ENCODE measurements around the gene EPHX1.
"Not testable (repeated sequence)": the region's sequence is repeated elsewhere in the genome, so short reads cannot be mapped to it uniquely, and the experiment has no call there.

EPHX1 gene

GRCh38 chr1:225883616-225884265 is 73.8 kb downstream of the EPHX1 start:
- DNase-seq = no peak

GRCh38 chr1:225885336-225885735 is 75.4 kb downstream of the EPHX1 start:
- no peak for DNase-seq

GRCh38 chr1:225886159-225887029 is 76.5 kb downstream of the EPHX1 start:
- no peak for DNase-seq

- no peak for DNase-seq
Observed at GRCh38 chr1:225887030-225887314, 77.0 kb downstream of the EPHX1 start.

GRCh38 chr1:225887554-225888288 is 77.8 kb downstream of the EPHX1 start:
- not testable (repeated sequence) for DNase-seq

- no peak for DNase-seq
Observed at GRCh38 chr1:225888289-225888897, 78.5 kb downstream of the EPHX1 start.

- DNase-seq = peak; percentile 39
Observed at GRCh38 chr1:225888898-225889601, 79.1 kb downstream of the EPHX1 start, which contains the start of gene LEFTY1. Gene LEFTY1, minus strand, starts transcription at chr1:225889146. Its CDS starts 80 bp downstream, at chr1:225889066.

GRCh38 chr1:225889743-225890142 is 79.8 kb downstream of the EPHX1 start:
- DNase-seq = no peak

- no peak for DNase-seq
Observed at GRCh38 chr1:225890346-225891228, 80.7 kb downstream of the EPHX1 start.

- DNase-seq = no peak
Observed at GRCh38 chr1:225891229-225891972, 81.5 kb downstream of the EPHX1 start.

GRCh38 chr1:225892307-225892706 is 82.4 kb downstream of the EPHX1 start:
- DNase-seq = no peak

All from NCI-H69 (cell line).